ENCODE data around the gene CBFA2T2.

Gene CBFA2T2

DNA sequence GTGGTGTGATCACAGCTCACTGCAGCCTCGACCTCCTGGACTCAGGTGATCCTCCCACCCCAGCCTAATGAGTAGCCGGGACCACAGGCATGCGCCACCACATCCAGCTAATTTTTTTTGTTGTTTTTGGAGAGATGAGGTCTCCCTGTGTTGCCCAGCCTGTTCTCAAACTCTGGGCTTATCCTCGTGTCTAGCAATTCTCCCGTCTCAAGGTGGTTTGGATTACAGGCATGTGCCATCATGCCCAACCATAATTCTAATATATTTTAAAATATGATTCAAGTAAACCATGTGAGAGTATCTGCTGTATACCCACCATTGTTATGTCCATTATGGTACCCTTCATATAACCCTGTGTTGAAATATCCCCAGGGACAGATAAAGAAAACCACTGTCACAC, 112.0 kb downstream of the CBFA2T2 start:
- no peak for ATAC-seq (ENCODE audit: insufficient read depth, low read depth)
- Histone ChIP-seq H3K4me2 (ENCODE audit: insufficient read depth, low read length) (no peak overlapping the region), H3K4me1 (ENCODE audit: insufficient read depth, low read length) (no peaks in the 10 kb centered on the region), H4K20me1 (ENCODE audit: insufficient read depth, low read length) (peaks cover 3% of the 10 kb centered on the region; the same call in 1 of the 2 replicates), H3K36me3 (ENCODE audit: insufficient read depth, low read length) (peaks cover 17% of the 10 kb centered on the region), H3K9me3 (ENCODE audit: insufficient read depth, low read length, severe bottlenecking) (no peaks in the 10 kb centered on the region), H3K9ac (ENCODE audit: low read depth, low read length) (no peak overlapping the region), H3K79me2 (ENCODE audit: insufficient read depth, low read length) (no peaks in the 10 kb centered on the region; the same call in 1 of the 2 replicates), H3K4me3 (ENCODE audit: low read depth in 1 of 2, low read length in 2 of 2) (no peak overlapping the region), H3K27ac (ENCODE audit: low read length) (no peak overlapping the region), H3K27me3 (ENCODE audit: insufficient read depth, low read length, poor library complexity) (no peaks in the 10 kb centered on the region), H2AFZ (ENCODE audit: low read depth, low read length) (no peak overlapping the region)
- no peak for TF ChIP-seq EZH2 (IDR thresholded peaks at IDR 0.05; ENCODE audit: borderline replicate concordance, low read depth, low read length, severe bottlenecking)
- TF ChIP-seq, protein P1, sequence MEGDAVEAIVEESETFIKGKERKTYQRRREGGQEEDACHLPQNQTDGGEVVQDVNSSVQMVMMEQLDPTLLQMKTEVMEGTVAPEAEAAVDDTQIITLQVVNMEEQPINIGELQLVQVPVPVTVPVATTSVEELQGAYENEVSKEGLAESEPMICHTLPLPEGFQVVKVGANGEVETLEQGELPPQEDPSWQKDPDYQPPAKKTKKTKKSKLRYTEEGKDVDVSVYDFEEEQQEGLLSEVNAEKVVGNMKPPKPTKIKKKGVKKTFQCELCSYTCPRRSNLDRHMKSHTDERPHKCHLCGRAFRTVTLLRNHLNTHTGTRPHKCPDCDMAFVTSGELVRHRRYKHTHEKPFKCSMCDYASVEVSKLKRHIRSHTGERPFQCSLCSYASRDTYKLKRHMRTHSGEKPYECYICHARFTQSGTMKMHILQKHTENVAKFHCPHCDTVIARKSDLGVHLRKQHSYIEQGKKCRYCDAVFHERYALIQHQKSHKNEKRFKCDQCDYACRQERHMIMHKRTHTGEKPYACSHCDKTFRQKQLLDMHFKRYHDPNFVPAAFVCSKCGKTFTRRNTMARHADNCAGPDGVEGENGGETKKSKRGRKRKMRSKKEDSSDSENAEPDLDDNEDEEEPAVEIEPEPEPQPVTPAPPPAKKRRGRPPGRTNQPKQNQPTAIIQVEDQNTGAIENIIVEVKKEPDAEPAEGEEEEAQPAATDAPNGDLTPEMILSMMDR (IDR thresholded peaks at IDR 0.05; ENCODE audit: borderline replicate concordance, extremely low read depth, low read length, poor library complexity, severe bottlenecking) = no peak
- no peak for DNase-seq

DNA sequence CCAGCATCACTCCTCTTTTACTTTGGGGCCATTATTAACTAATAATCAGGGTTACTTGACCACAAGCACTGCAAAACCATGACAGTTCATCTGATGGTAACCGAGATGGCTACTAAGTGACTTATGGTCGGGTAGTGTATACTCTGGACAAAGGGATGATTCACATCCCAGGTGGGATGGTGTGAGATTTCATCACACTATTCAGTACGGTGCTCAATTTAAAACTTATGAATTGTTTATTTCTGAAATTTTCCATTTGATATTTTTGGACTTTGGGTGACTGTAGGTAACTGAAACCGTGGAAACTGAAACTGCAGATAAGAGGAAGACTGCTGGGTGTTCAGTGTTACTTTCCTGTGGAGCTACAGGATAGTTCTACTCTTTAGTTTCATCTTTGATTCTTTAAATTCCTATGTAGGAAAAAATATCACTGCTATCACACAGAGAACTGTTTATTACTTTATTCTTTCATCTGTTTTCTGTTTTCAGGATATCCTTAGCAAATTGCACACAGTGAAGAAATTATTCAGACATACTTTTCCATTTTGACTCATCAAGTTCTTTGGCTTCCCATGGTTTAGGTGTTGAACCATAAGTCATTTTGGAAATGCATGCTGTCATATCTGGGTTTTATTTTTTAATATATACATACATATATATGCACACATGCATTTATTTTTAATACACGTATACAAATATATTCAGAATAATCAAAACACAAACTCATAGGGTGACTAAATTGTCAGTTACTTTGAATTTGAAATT, 113.1 kb downstream of the CBFA2T2 start:
- Histone ChIP-seq H3K27me3 (ENCODE audit: insufficient read depth, low read length, poor library complexity) (no peaks in the 10 kb centered on the region), H3K36me3 (ENCODE audit: insufficient read depth, low read length) (peaks cover 24% of the 10 kb centered on the region), H3K9ac (ENCODE audit: low read depth, low read length) (no peak overlapping the region), H3K27ac (ENCODE audit: low read length) (no peak overlapping the region), H4K20me1 (ENCODE audit: insufficient read depth, low read length) (no peaks in the 10 kb centered on the region), H3K4me2 (ENCODE audit: insufficient read depth, low read length) (no peak overlapping the region), H3K4me1 (ENCODE audit: insufficient read depth, low read length) (no peaks in the 10 kb centered on the region), H3K79me2 (ENCODE audit: insufficient read depth, low read length) (no peaks in the 10 kb centered on the region), H3K9me3 (ENCODE audit: insufficient read depth, low read length, severe bottlenecking) (no peaks in the 10 kb centered on the region), H2AFZ (ENCODE audit: low read depth, low read length) (no peak overlapping the region), H3K4me3 (ENCODE audit: low read depth in 1 of 2, low read length in 2 of 2) (no peak overlapping the region)
- DNase-seq = no peak
- ATAC-seq (ENCODE audit: insufficient read depth, low read depth) = no peak
- TF ChIP-seq EZH2 (IDR thresholded peaks at IDR 0.05; ENCODE audit: borderline replicate concordance, low read depth, low read length, severe bottlenecking) = no peak
- TF ChIP-seq, protein P1 (IDR thresholded peaks at IDR 0.05; ENCODE audit: borderline replicate concordance, extremely low read depth, low read length, poor library complexity, severe bottlenecking) = no peak

DNA sequence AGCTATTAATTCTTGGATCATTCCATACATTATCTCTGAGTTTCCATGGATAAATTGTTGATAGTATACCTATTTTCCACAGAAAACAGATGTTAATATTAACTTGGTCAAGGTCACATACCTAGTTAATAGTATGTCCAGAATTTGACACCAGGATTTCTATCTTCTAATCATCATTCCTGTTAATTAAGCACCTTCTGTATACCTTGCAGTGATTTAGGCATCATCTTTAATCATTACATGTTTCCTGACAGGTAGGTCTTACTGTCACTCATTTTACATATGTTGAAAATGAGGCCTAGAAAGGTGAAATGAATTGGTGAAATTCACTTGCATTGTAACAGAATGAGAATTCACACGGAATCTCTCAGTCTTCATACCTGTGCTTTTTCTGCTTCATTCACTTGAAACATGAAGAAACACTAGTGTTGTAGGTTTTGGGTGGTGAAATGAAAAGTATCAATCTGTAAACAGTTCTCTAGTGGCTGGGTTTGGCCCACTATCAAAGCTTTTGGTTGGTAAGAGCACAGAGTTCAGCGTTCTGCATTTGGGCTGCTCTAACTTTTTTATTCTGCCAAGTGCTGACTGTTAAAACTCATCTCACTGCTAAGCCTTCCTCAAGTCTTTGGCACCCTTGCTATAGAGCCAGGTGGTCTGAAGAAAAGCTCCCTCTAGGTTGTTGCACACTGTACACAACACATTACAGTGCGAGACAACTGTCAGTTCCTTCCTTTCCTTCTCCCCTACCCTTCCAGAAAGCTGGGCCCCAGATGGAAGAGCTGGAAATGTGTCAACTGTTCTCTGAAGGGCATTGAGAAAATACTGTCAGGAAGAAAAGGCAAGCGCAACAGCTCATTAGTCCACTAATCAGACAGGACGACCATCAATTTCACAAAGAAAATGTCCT, 114.4 kb downstream of the CBFA2T2 start:
- no peak overlapping the region for H3K9ac ChIP-seq (ENCODE audit: low read depth, low read length)
- H4K20me1 ChIP-seq (ENCODE audit: insufficient read depth, low read length) = no peaks in the 10 kb centered on the region
- H3K4me3 ChIP-seq (ENCODE audit: low read depth in 1 of 2, low read length in 2 of 2) = no peak overlapping the region
- no peaks in the 10 kb centered on the region for H3K4me1 ChIP-seq (ENCODE audit: insufficient read depth, low read length)
- no peak overlapping the region for H3K27ac ChIP-seq (ENCODE audit: low read length)
- no peak overlapping the region for H2AFZ ChIP-seq (ENCODE audit: low read depth, low read length)
- no peaks in the 10 kb centered on the region for H3K9me3 ChIP-seq (ENCODE audit: insufficient read depth, low read length, severe bottlenecking)
- no peak for ATAC-seq (ENCODE audit: insufficient read depth, low read depth)
- TF ChIP-seq, protein P1 (IDR thresholded peaks at IDR 0.05; ENCODE audit: borderline replicate concordance, extremely low read depth, low read length, poor library complexity, severe bottlenecking) = no peak
- TF ChIP-seq EZH2 (IDR thresholded peaks at IDR 0.05; ENCODE audit: borderline replicate concordance, low read depth, low read length, severe bottlenecking) = no peak
- H3K36me3 ChIP-seq (ENCODE audit: insufficient read depth, low read length) = peaks cover 36% of the 10 kb centered on the region
- no peaks in the 10 kb centered on the region for H3K27me3 ChIP-seq (ENCODE audit: insufficient read depth, low read length, poor library complexity)
- no peak for DNase-seq
- no peak overlapping the region for H3K4me2 ChIP-seq (ENCODE audit: insufficient read depth, low read length)
- H3K79me2 ChIP-seq (ENCODE audit: insufficient read depth, low read length) = no peaks in the 10 kb centered on the region

Measured in DND-41 (cell line).